ENCODE measurements around the gene PRUNE2.

Gene PRUNE2

DNA sequence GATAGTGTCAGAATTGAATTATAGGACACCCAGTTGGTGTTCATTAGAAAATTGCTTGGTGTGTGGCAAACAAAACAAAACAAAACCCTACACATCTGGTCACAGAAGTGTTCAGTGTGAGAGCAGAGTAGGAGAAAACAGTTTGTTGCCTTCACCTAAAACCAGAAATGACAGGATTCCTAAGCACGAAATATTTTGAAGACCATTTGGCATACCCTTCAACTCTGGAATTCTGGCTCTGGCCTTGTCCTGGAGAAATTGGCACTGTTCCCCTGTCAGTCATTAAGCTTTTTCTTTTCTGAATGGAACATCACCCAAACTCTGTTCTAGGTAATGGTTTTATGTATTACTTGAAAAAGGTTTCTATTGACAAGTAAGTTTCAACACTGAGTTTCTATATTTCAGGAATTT, 251.9 kb downstream of the PRUNE2 start:
- ChIA-PET POLR2A (no interaction called here), CTCF (no interaction called here)
- TF ChIP-seq FOXM1 (IDR thresholded peaks at IDR 0.05; ENCODE audit: borderline replicate concordance) (no peak), HDGF (IDR thresholded peaks at IDR 0.05; ENCODE audit: borderline replicate concordance) (no peak), NFRKB (IDR thresholded peaks at IDR 0.05) (no peak), SUZ12 (IDR thresholded peaks at IDR 0.05) (no peak), BHLHE40 (IDR thresholded peaks at IDR 0.05; ENCODE audit: borderline replicate concordance) (no peak), FOXA1 (IDR thresholded peaks at IDR 0.05) (no peak), FOXK2 (IDR thresholded peaks at IDR 0.05) (no peak), CTBP1 (IDR thresholded peaks at IDR 0.05; ENCODE audit: borderline replicate concordance) (no peak), L3MBTL2 (conservative IDR thresholded peaks at IDR 0.05) (no peak), ZNF384 (IDR thresholded peaks at IDR 0.05) (no peak), ELF4 (IDR thresholded peaks at IDR 0.05) (no peak), TARDBP (IDR thresholded peaks at IDR 0.05) (no peak), LEF1 (IDR thresholded peaks at IDR 0.05; ENCODE audit: borderline replicate concordance) (no peak), SP1 (IDR thresholded peaks at IDR 0.05) (no peak), ARNT (IDR thresholded peaks at IDR 0.05) (no peak)
- TF ChIP-seq, protein P1, sequence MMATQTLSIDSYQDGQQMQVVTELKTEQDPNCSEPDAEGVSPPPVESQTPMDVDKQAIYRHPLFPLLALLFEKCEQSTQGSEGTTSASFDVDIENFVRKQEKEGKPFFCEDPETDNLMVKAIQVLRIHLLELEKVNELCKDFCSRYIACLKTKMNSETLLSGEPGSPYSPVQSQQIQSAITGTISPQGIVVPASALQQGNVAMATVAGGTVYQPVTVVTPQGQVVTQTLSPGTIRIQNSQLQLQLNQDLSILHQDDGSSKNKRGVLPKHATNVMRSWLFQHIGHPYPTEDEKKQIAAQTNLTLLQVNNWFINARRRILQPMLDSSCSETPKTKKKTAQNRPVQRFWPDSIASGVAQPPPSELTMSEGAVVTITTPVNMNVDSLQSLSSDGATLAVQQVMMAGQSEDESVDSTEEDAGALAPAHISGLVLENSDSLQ (IDR thresholded peaks at IDR 0.05), result no peak
- no peak for DNase-seq (ENCODE audit: extremely low spot score)

DNA sequence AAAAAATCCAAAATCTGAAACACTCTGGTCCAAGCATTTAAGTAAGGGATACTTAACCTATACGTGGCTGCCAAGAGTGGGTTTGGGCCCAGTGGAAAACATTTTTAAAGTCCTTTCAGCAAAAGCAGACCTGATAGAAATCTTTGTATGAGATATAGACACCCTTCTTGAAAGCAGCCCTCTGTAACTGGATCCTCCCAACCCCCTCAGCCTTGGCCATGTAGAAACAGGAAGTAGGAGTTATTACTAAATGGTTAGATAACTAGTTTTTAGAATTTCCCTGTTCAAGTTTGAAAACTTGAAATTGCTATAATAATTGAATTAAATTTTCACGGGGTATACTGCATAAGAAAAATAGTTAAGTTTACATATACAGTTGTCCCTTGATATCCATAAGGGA, 253.0 kb downstream of the PRUNE2 start:
- no peak for DNase-seq (ENCODE audit: extremely low spot score)
- ChIA-PET POLR2A (no interaction called here), CTCF (no interaction called here)
- TF ChIP-seq L3MBTL2 (conservative IDR thresholded peaks at IDR 0.05), result no peak
- TF ChIP-seq ARNT (IDR thresholded peaks at IDR 0.05), result no peak
- no peak for TF ChIP-seq ZNF384 (IDR thresholded peaks at IDR 0.05)
- TF ChIP-seq CTBP1 (IDR thresholded peaks at IDR 0.05; ENCODE audit: borderline replicate concordance), result no peak
- no peak for TF ChIP-seq FOXK2 (IDR thresholded peaks at IDR 0.05)
- TF ChIP-seq HDGF (IDR thresholded peaks at IDR 0.05; ENCODE audit: borderline replicate concordance), result no peak

DNA sequence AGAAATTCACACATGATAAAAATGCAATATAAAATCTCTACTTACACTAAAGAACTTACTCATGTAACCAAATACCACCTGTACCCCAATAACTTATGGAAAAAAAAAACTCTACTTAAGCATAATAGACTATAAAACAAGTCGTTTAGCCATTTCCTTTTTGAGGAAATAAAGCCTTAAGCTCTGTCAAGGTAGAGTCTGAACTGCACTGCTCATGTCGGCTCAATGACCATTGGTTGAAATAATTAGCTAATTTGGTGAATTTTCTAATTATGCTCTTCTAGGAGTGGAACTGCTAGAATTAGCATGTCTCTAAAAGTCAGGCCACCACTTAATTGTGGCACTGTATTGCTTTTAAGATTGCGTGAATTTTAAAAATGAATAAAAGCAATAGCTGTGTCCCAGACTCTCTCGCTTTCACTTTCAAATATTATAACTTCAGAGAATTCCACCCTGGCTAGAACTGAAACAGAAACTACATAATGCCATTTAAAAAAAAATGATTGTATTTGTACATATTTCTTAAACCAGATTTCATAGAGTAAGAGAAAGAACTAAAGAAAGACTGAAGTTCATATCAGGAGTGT, 254.7 kb downstream of the PRUNE2 start:
- DNase-seq (ENCODE audit: extremely low spot score), result no peak
- ChIA-PET CTCF (no interaction called here), POLR2A (no interaction called here)
- TF ChIP-seq ZNF384 (IDR thresholded peaks at IDR 0.05) (no peak), FOXM1 (IDR thresholded peaks at IDR 0.05; ENCODE audit: borderline replicate concordance) (no peak), TARDBP (IDR thresholded peaks at IDR 0.05) (no peak), CTBP1 (IDR thresholded peaks at IDR 0.05; ENCODE audit: borderline replicate concordance) (no peak), ELF4 (IDR thresholded peaks at IDR 0.05) (no peak), L3MBTL2 (conservative IDR thresholded peaks at IDR 0.05) (no peak), ARNT (IDR thresholded peaks at IDR 0.05) (no peak), SP1 (IDR thresholded peaks at IDR 0.05) (no peak), HDGF (IDR thresholded peaks at IDR 0.05; ENCODE audit: borderline replicate concordance) (no peak), NFRKB (IDR thresholded peaks at IDR 0.05) (no peak), LEF1 (IDR thresholded peaks at IDR 0.05; ENCODE audit: borderline replicate concordance) (no peak), FOXK2 (IDR thresholded peaks at IDR 0.05) (no peak), BHLHE40 (IDR thresholded peaks at IDR 0.05; ENCODE audit: borderline replicate concordance) (no peak), FOXA1 (IDR thresholded peaks at IDR 0.05) (no peak), SUZ12 (IDR thresholded peaks at IDR 0.05) (no peak)
- TF ChIP-seq, protein P1 (IDR thresholded peaks at IDR 0.05), result no peak

DNA sequence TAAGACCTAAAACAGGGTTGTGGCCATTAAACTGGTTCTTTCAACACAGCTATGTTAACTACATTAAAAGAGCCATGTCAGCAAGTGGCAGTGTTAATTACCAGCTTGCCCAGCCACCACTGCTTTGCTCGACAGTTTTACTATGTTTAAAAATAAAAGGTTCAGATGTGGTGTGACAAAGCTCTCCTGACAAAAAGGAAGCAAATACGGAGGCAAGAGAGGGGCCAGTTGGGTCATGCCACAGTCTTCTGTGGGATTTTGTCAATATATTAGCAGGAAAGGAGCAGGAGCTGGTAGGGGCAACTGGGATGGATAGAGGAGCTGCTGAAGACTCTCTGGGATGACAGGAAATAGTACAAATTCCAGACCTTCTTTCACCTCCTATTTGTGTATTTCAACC, 255.2 kb downstream of the PRUNE2 start:
- no peak for TF ChIP-seq ZNF384 (IDR thresholded peaks at IDR 0.05)
- no peak for TF ChIP-seq HDGF (IDR thresholded peaks at IDR 0.05; ENCODE audit: borderline replicate concordance)
- TF ChIP-seq FOXK2 (IDR thresholded peaks at IDR 0.05), result no peak
- TF ChIP-seq ELF4 (IDR thresholded peaks at IDR 0.05), result no peak
- TF ChIP-seq LEF1 (IDR thresholded peaks at IDR 0.05; ENCODE audit: borderline replicate concordance), result no peak
- no peak for TF ChIP-seq FOXA1 (IDR thresholded peaks at IDR 0.05)
- TF ChIP-seq ARNT (IDR thresholded peaks at IDR 0.05), result no peak
- TF ChIP-seq CTBP1 (IDR thresholded peaks at IDR 0.05; ENCODE audit: borderline replicate concordance), result no peak
- TF ChIP-seq SP1 (IDR thresholded peaks at IDR 0.05), result no peak
- CTCF ChIA-PET, result no interaction called here
- DNase-seq (ENCODE audit: extremely low spot score), result no peak
- POLR2A ChIA-PET, result no interaction called here

DNA sequence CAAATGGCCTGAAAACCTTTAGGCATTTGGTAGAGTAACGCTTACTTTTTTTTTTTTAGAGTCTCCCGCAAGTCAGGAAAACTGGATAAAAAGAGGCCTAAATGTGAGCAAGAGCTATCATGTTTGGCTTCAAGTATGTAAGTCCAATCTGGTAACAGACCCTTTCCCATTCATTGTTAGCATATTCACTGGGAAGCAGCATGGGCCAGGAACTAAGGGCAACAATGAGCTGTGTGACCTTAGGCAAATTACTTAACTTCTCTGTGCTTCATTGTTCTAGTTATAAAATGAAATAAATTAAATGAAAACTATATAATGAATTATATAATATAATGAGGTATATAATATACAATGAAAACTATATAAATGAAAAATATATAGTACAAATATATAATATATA, 256.0 kb downstream of the PRUNE2 start:
- DNase-seq (ENCODE audit: extremely low spot score), result no peak
- TF ChIP-seq, protein P1 (IDR thresholded peaks at IDR 0.05), result no peak
- TF ChIP-seq SP1 (IDR thresholded peaks at IDR 0.05), result no peak
- TF ChIP-seq ARNT (IDR thresholded peaks at IDR 0.05), result no peak
- TF ChIP-seq L3MBTL2 (conservative IDR thresholded peaks at IDR 0.05), result no peak
- no peak for TF ChIP-seq FOXM1 (IDR thresholded peaks at IDR 0.05; ENCODE audit: borderline replicate concordance)
- no peak for TF ChIP-seq SUZ12 (IDR thresholded peaks at IDR 0.05)
- TF ChIP-seq BHLHE40 (IDR thresholded peaks at IDR 0.05; ENCODE audit: borderline replicate concordance), result no peak
- no peak for TF ChIP-seq NFRKB (IDR thresholded peaks at IDR 0.05)
- no peak for TF ChIP-seq ZNF384 (IDR thresholded peaks at IDR 0.05)
- TF ChIP-seq FOXA1 (IDR thresholded peaks at IDR 0.05), result no peak
- no peak for TF ChIP-seq TARDBP (IDR thresholded peaks at IDR 0.05)
- TF ChIP-seq HDGF (IDR thresholded peaks at IDR 0.05; ENCODE audit: borderline replicate concordance), result no peak
- TF ChIP-seq FOXK2 (IDR thresholded peaks at IDR 0.05), result no peak
- no peak for TF ChIP-seq CTBP1 (IDR thresholded peaks at IDR 0.05; ENCODE audit: borderline replicate concordance)
- TF ChIP-seq LEF1 (IDR thresholded peaks at IDR 0.05; ENCODE audit: borderline replicate concordance), result no peak
- TF ChIP-seq ELF4 (IDR thresholded peaks at IDR 0.05), result no peak
- ChIA-PET CTCF (interaction anchor here (0.6 kb wide), 1 partner anchor 31 kb away, joined by 4 read pairs; no protein-coding TSS in a partner anchor), POLR2A (no interaction called here)

DNA sequence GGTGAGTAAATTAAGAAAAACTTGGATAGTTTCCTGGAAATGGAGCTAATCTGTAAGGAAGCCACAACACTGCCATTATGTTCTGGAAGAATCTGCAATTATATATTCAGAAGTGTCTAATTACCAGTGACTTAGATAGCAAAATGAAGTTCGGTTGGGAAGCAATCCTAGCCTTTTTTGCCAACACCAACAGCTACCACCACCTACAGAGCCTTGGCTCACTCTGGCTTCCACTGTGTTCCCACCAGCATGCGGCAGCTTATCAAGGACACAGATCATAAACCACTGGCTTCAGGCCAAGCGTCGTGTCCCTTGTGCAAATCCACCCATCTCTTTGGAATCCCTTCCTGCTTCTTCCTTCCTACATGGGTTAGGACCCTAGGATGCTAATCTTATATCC, 259.7 kb downstream of the PRUNE2 start:
- POLR2A ChIA-PET, result interaction anchor here (0.9 kb wide), 1 partner anchor 252 kb away, joined by 3 read pairs; the partner anchor contains the start of gene RFK
- TF ChIP-seq TARDBP (IDR thresholded peaks at IDR 0.05) (no peak), NFRKB (IDR thresholded peaks at IDR 0.05) (no peak), ZNF384 (IDR thresholded peaks at IDR 0.05) (no peak), BHLHE40 (IDR thresholded peaks at IDR 0.05; ENCODE audit: borderline replicate concordance) (no peak), L3MBTL2 (conservative IDR thresholded peaks at IDR 0.05) (no peak), FOXK2 (IDR thresholded peaks at IDR 0.05) (no peak), FOXA1 (IDR thresholded peaks at IDR 0.05) (no peak), ARNT (IDR thresholded peaks at IDR 0.05) (no peak), SP1 (IDR thresholded peaks at IDR 0.05) (no peak)
- TF ChIP-seq, protein P1 (IDR thresholded peaks at IDR 0.05), result no peak
- CTCF ChIA-PET, result no interaction called here
- peak; percentile 34 for DNase-seq (ENCODE audit: extremely low spot score)

Measured in HEK293T (cell line).